Gastrocnemius medialis (tissue), 4 donors: ENCODE measurements around the gene CYP2C19.

ENCODE experiments used
- CTCF ChIP-seq, 5 experiments: fragments of 450-650 bp in 3 of 5; fragments of 200-600 bp in 2 of 5; sonication (generic) in 2 of 5; IDR thresholded peaks in 4 of 5; conservative IDR thresholded peaks in 1 of 5; 1 replicate in 4 of 5; 2 replicates in 1 of 5; pipeline ENCODE4 v1.5.1; 2016 to 2019; ENCODE audit warnings: antibody characterized with exemption in 5 of 5, mild to moderate bottlenecking in 3 of 5, moderate library complexity in 3 of 5
- POLR2A ChIP-seq, 2 donors: fragments of 450-650 bp; IDR thresholded peaks; one replicate each; pipeline ENCODE4 v1.6.1; 2017; ENCODE audit warnings: antibody characterized with exemption in 2 of 2, mild to moderate bottlenecking in 2 of 2, moderate library complexity in 2 of 2

- TF ChIP-seq CTCF (IDR thresholded peaks at IDR 0.05 in 4 of 5, conservative IDR thresholded peaks at IDR 0.05 in 1 of 5) (no peak), POLR2A (IDR thresholded peaks at IDR 0.05) (no peak)
Measured at GRCh38 chr10:94757916-94758315, 4.6 kb upstream of the CYP2C19 start.
